Activated CD8-positive, alpha-beta T cell treated with anti-CD3 and anti-CD28 coated beads for 36 hours (primary cell): Measurements from ENCODE around the gene SLC4A2. TPM values are rescaled to one million over a fixed set of nuclear protein-coding genes. Genes with fewer than 3 reads are reported as not detected.

Source experiments
- ATAC-seq: fragments of 200-7000 bp; cut with Tn5 transposase; one replicate; pipeline ENCODE4 v1.10.0; 2021; ENCODE audit warnings: mild to moderate bottlenecking, moderate library complexity
- CTCF ChIA-PET: fragments of 350-600 bp; sonication (Branson Sonifier 250); formaldehyde crosslinking; loops from one replicate; lab custom pipeline; 2021; ENCODE audit warnings: antibody characterized with exemption; lab: Charles Lee
- POLR2A ChIA-PET: fragments of 350-600 bp; sonication (Branson Sonifier 250); formaldehyde crosslinking; loops from one replicate; lab custom pipeline; 2021; ENCODE audit warnings: antibody characterized with exemption; lab: Charles Lee
- DNase-seq: peaks from one replicate; pipeline ENCODE4 v3.0.0-alpha.2; 2020
- H3K27ac Mint-ChIP-seq: one replicate; pipeline ENCODE4 v1.8.0; 2021; ENCODE audit warnings: mild to moderate bottlenecking, mixed read lengths
- H3K27me3 Mint-ChIP-seq: one replicate; pipeline ENCODE4 v1.8.0; 2021; ENCODE audit warnings: mixed read lengths
- H3K36me3 Mint-ChIP-seq: one replicate; pipeline ENCODE4 v1.8.0; 2021; ENCODE audit warnings: low read depth, mixed read lengths
- H3K4me1 Mint-ChIP-seq: one replicate; pipeline ENCODE4 v1.8.0; 2021; ENCODE audit warnings: low read depth, mixed read lengths
- H3K4me3 Mint-ChIP-seq: one replicate; pipeline ENCODE4 v1.8.0; 2021; ENCODE audit warnings: mild to moderate bottlenecking, moderate library complexity, mixed read lengths
- H3K9me3 Mint-ChIP-seq: one replicate; pipeline ENCODE4 v1.8.0; 2021; ENCODE audit warnings: mixed read lengths
- intact Hi-C: fragments of 100-400 bp; cut with micrococcal nuclease; formaldehyde crosslinking; loops from one replicate; pipeline ENCODE4 v1.10.0; 2022
- total RNA-seq, 2 experiments: library from RNA; stranded (reverse); gene quantifications; one replicate each; pipeline ENCODE4 v1.2.3, GENCODE V29; 2021
- TF ChIP-seq, protein P1 (sequence below): fragments of 200-600 bp; IDR thresholded peaks from one replicate; pipeline ENCODE4 v1.8.0; 2022; ENCODE audit warnings: antibody characterized with exemption, mild to moderate bottlenecking

Gene SLC4A2
- total RNA-seq, 2 experiments from 2014 or later, result 42.7 to 46.1 TPM

- H3K4me1 Mint-ChIP-seq, result no peaks in the 10 kb centered on the region
- no peaks in the 10 kb centered on the region for H3K36me3 Mint-ChIP-seq
- H3K4me3 Mint-ChIP-seq, result no peak overlapping the region
- ChIA-PET POLR2A (interaction anchor here (0.6 kb wide), 1 partner anchor 98 kb away, joined by 3 read pairs; no protein-coding TSS in a partner anchor), CTCF (interaction anchor here (1.2 to 2.8 kb wide), 3 partner anchors 15 to 186 kb away, joined by 3 to 15 read pairs (median 3); no protein-coding TSS in a partner anchor)
- DNase-seq, result no peak
- H3K9me3 Mint-ChIP-seq, result no peaks in the 10 kb centered on the region
- H3K27me3 Mint-ChIP-seq, result no peaks in the 10 kb centered on the region
- TF ChIP-seq, protein P1, sequence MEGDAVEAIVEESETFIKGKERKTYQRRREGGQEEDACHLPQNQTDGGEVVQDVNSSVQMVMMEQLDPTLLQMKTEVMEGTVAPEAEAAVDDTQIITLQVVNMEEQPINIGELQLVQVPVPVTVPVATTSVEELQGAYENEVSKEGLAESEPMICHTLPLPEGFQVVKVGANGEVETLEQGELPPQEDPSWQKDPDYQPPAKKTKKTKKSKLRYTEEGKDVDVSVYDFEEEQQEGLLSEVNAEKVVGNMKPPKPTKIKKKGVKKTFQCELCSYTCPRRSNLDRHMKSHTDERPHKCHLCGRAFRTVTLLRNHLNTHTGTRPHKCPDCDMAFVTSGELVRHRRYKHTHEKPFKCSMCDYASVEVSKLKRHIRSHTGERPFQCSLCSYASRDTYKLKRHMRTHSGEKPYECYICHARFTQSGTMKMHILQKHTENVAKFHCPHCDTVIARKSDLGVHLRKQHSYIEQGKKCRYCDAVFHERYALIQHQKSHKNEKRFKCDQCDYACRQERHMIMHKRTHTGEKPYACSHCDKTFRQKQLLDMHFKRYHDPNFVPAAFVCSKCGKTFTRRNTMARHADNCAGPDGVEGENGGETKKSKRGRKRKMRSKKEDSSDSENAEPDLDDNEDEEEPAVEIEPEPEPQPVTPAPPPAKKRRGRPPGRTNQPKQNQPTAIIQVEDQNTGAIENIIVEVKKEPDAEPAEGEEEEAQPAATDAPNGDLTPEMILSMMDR, result no peak
- no peak for ATAC-seq
- intact Hi-C loops, result no loop called here
- H3K27ac Mint-ChIP-seq, result no peak overlapping the region
Observed at GRCh38 chr7:151095123-151095797, 35.9 kb downstream of the SLC4A2 start.

GRCh38 chr7:151095828-151096475, 36.6 kb downstream of the SLC4A2 start:
- no peaks in the 10 kb centered on the region for H3K27me3 Mint-ChIP-seq
- TF ChIP-seq, protein P1, result no peak
- no peaks in the 10 kb centered on the region for H3K9me3 Mint-ChIP-seq
- ChIA-PET CTCF (interaction anchor here (0.8 to 2.8 kb wide), 4 partner anchors 15 to 187 kb away, joined by 3 to 15 read pairs (median 3); no protein-coding TSS in a partner anchor), POLR2A (no interaction called here)
- intact Hi-C loops, result no loop called here
- H3K27ac Mint-ChIP-seq, result no peak overlapping the region
- H3K36me3 Mint-ChIP-seq, result no peaks in the 10 kb centered on the region
- no peaks in the 10 kb centered on the region for H3K4me1 Mint-ChIP-seq
- no peak for ATAC-seq
- no peak overlapping the region for H3K4me3 Mint-ChIP-seq
- DNase-seq, result no peak

DNA sequence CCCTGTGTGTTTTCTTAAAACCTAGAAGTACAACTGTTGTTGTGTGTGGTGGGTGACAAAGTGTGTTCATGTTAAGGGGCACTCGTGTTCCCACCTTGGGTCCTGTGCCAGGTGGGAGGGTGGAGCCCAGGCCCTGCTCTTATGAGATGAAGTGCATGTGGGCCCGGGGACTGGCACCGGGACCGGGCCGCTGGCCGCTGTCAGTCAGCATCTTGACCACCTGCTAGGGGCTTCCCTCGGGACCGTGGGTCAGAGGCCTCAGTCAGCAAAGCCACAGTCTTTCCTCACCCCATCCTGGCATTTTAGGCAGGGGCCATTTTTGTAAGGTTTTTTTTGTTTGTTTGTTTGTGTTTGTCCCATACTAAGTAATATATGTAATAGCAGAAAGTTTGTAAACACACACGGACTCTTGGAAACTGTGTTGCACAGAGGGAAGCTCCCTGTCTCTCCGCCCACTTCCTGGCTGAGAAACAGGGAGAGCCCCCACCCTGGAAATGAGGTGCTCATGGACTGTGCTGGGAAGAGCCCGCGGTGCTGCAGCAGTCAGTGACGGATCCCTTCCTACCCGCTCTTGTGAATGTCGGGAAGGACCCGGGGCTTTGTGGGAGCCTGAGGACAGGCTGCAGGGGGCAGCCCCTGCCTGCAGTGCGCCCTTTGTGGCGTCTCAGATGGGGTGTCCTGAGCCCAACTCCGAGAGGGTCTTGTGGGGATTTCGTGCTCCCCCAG, 40.3 kb downstream of the SLC4A2 start:
- H3K27ac Mint-ChIP-seq, result no peak overlapping the region
- intact Hi-C loops, result no loop called here
- ChIA-PET CTCF (interaction anchor here (1.1 to 1.5 kb wide), 2 partner anchors 9 to 24 kb away, joined by 3 read pairs; no protein-coding TSS in a partner anchor), POLR2A (no interaction called here)
- DNase-seq, result no peak
- no peak for ATAC-seq
- TF ChIP-seq, protein P1, result no peak
- no peaks in the 10 kb centered on the region for H3K9me3 Mint-ChIP-seq
- H3K4me1 Mint-ChIP-seq, result no peaks in the 10 kb centered on the region
- no peaks in the 10 kb centered on the region for H3K36me3 Mint-ChIP-seq
- no peak overlapping the region for H3K4me3 Mint-ChIP-seq
- H3K27me3 Mint-ChIP-seq, result no peaks in the 10 kb centered on the region

- intact Hi-C loops, result no loop called here
- H3K36me3 Mint-ChIP-seq, result no peaks in the 10 kb centered on the region
- H3K27me3 Mint-ChIP-seq, result no peaks in the 10 kb centered on the region
- POLR2A ChIA-PET, result no interaction called here
- DNase-seq (no peak), ATAC-seq (no peak)
- no peak overlapping the region for H3K4me3 Mint-ChIP-seq
- no peaks in the 10 kb centered on the region for H3K4me1 Mint-ChIP-seq
- CTCF ChIA-PET, result interaction anchor here (1.2 to 1.5 kb wide), 2 partner anchors 10 to 23 kb away, joined by 3 to 5 read pairs; no protein-coding TSS in a partner anchor
- H3K27ac Mint-ChIP-seq, result no peak overlapping the region
- no peaks in the 10 kb centered on the region for H3K9me3 Mint-ChIP-seq
- TF ChIP-seq, protein P1, result no peak
Observed at GRCh38 chr7:151100921-151101320, 41.5 kb downstream of the SLC4A2 start.
